Mesothelial cell of epicardium (in vitro differentiated cells): ENCODE results near the gene CACUL1. TPM values are rescaled to one million over a fixed set of nuclear protein-coding genes. Genes with fewer than 3 reads are reported as not detected.
"Not testable (repeated sequence)": the region's sequence is repeated elsewhere in the genome, so short reads cannot be mapped to it uniquely, and the experiment has no call there.

Source experiments
- DNase-seq, 2 experiments: peaks; one replicate each; pipeline ENCODE4 v3.0.0; 2021; ENCODE audit warnings: low spot score in 2 of 2; ENCODE audit not compliant: unreplicated experiment in 2 of 2
- H3K27ac Mint-ChIP-seq: 2 replicates; pipeline ENCODE4 v1.8.0; 2021; ENCODE audit warnings: mixed read lengths
- H3K27me3 Mint-ChIP-seq: 2 replicates; pipeline ENCODE4 v1.8.0; 2021; ENCODE audit warnings: low read depth, mixed read lengths
- H3K36me3 Mint-ChIP-seq: 2 replicates; pipeline ENCODE4 v1.8.0; 2021; ENCODE audit warnings: mixed read lengths
- H3K4me1 Mint-ChIP-seq: 2 replicates; pipeline ENCODE4 v1.8.0; 2021; ENCODE audit warnings: mixed read lengths
- H3K4me3 Mint-ChIP-seq: 2 replicates; pipeline ENCODE4 v1.8.0; 2021; ENCODE audit warnings: mild to moderate bottlenecking, moderate library complexity, mixed read lengths
- H3K9me3 Mint-ChIP-seq: 2 replicates; pipeline ENCODE4 v1.8.0; 2021; ENCODE audit warnings: mixed read lengths
- CTCF ChIP-seq: fragments of 200-600 bp; sonication (generic); IDR thresholded peaks from one replicate; pipeline ENCODE4 v1.5.0; 2021; ENCODE audit warnings: antibody characterized with exemption; ENCODE audit not compliant: unreplicated experiment
- total RNA-seq: library from RNA; stranded (reverse); gene quantifications from 3 replicates; pipeline ENCODE4 v1.2.1, GENCODE V29; 2021

Gene CACUL1
- total RNA-seq, 1 donor from 2014 or later = 63.9 TPM

GRCh38 chr10:118663176-118663575 lies 91.6 kb downstream of the CACUL1 start:
- Mint-ChIP-seq H3K27me3 (peaks cover 28% of the 10 kb centered on the region), H3K4me3 (no peak overlapping the region), H3K36me3 (no peaks in the 10 kb centered on the region), H3K4me1 (no peaks in the 10 kb centered on the region), H3K27ac (no peak overlapping the region), H3K9me3 (peaks cover 35% of the 10 kb centered on the region)
- no peak for DNase-seq
- TF ChIP-seq CTCF = no peak

GRCh38 chr10:118662228-118663035 lies 92.3 kb downstream of the CACUL1 start:
- Mint-ChIP-seq H3K9me3 (peaks cover 41% of the 10 kb centered on the region), H3K27ac (no peak overlapping the region), H3K36me3 (no peaks in the 10 kb centered on the region), H3K27me3 (peaks cover 28% of the 10 kb centered on the region), H3K4me1 (no peaks in the 10 kb centered on the region), H3K4me3 (no peak overlapping the region)
- no peak for DNase-seq
- no peak for TF ChIP-seq CTCF

- no peak overlapping the region for H3K4me3 Mint-ChIP-seq
- H3K27me3 Mint-ChIP-seq = peaks cover 36% of the 10 kb centered on the region
- H3K9me3 Mint-ChIP-seq = peaks cover 67% of the 10 kb centered on the region
- no peak overlapping the region for H3K27ac Mint-ChIP-seq
- no peak for TF ChIP-seq CTCF
- no peaks in the 10 kb centered on the region for H3K4me1 Mint-ChIP-seq
- DNase-seq = no peak
- no peaks in the 10 kb centered on the region for H3K36me3 Mint-ChIP-seq
Observed at GRCh38 chr10:118658762-118659161, 96.0 kb downstream of the CACUL1 start.

- not testable (repeated sequence) for H3K4me3 Mint-ChIP-seq, DNase-seq, H3K36me3 Mint-ChIP-seq, H3K27ac Mint-ChIP-seq, H3K4me1 Mint-ChIP-seq
- peaks cover 39% of the 10 kb centered on the region for H3K27me3 Mint-ChIP-seq
- H3K9me3 Mint-ChIP-seq = peaks cover 70% of the 10 kb centered on the region
Observed at GRCh38 chr10:118658168-118658567, 96.6 kb downstream of the CACUL1 start.

GRCh38 chr10:118645294-118645693 lies 109.5 kb downstream of the CACUL1 start:
- peaks cover 15% of the 10 kb centered on the region for H3K9me3 Mint-ChIP-seq
- not testable (repeated sequence) for H3K27ac Mint-ChIP-seq, DNase-seq, H3K4me1 Mint-ChIP-seq, H3K4me3 Mint-ChIP-seq, H3K36me3 Mint-ChIP-seq
- peaks cover 87% of the 10 kb centered on the region for H3K27me3 Mint-ChIP-seq

GRCh38 chr10:118642228-118642627 lies 112.5 kb downstream of the CACUL1 start:
- Mint-ChIP-seq H3K4me3 (no peak overlapping the region), H3K27me3 (peaks cover 84% of the 10 kb centered on the region), H3K4me1 (no peaks in the 10 kb centered on the region), H3K9me3 (peaks cover 8% of the 10 kb centered on the region), H3K36me3 (no peaks in the 10 kb centered on the region), H3K27ac (no peak overlapping the region)
- TF ChIP-seq CTCF = no peak
- no peak for DNase-seq
